ENCODE data around the gene ZNF280C. TPM values are rescaled to one million over a fixed set of nuclear protein-coding genes. Genes with fewer than 3 reads are reported as not detected.
A peak's percentile ranks its signal among the peaks of the same experiment; 100 is the strongest.

ZNF280C gene
- total and polyA plus RNA-seq, 8 donors, result 0.61 to 17.5 (median 2.3) TPM

DNA sequence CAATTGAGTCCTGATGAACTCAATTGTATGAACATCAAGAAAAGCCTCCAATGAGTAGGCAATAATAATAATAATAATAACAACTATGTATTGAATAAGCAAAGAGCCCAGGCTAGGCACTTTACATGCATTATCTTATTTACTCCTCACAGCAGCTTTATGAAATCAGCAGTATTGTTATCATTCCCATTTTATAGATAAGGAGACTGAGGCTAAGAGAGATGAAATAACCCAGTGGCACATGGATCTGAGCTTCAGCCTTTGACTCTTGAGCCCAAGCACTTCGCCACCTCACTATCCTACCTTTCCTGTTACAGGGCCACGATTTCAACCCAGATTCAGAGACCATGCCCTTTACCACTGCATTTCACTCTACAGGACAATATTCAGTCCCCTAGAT, 93.8 kb downstream of the ZNF280C start:
- intact Hi-C loops (cut with DNase I; ENCODE audit: low total_unique reads), result no loop called here
- Histone ChIP-seq H3K4me3 (no peak overlapping the region), H3K27me3 (peaks cover 0 to 11% (median 0%) of the 10 kb centered on the region in 3 donors), H3K4me1 (peaks cover 0 to 38% (median 13%) of the 10 kb centered on the region in 4 donors), H3K27ac (peak overlapping the region in 2 of 5 donors; percentile 57 to 74), H3K9me3 (peaks cover 0 to 5% (median 0%) of the 10 kb centered on the region in 4 donors), H3K36me3 (no peaks in the 10 kb centered on the region)
- no peak for DNase-seq
- WGBS, 5 donors, result 70 to 100% (median 94%) methylated on average over 2 of the region's 2 CpGs
- TF ChIP-seq, protein P1, sequence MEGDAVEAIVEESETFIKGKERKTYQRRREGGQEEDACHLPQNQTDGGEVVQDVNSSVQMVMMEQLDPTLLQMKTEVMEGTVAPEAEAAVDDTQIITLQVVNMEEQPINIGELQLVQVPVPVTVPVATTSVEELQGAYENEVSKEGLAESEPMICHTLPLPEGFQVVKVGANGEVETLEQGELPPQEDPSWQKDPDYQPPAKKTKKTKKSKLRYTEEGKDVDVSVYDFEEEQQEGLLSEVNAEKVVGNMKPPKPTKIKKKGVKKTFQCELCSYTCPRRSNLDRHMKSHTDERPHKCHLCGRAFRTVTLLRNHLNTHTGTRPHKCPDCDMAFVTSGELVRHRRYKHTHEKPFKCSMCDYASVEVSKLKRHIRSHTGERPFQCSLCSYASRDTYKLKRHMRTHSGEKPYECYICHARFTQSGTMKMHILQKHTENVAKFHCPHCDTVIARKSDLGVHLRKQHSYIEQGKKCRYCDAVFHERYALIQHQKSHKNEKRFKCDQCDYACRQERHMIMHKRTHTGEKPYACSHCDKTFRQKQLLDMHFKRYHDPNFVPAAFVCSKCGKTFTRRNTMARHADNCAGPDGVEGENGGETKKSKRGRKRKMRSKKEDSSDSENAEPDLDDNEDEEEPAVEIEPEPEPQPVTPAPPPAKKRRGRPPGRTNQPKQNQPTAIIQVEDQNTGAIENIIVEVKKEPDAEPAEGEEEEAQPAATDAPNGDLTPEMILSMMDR (IDR thresholded peaks at IDR 0.05), result no peak
- no peak for TF ChIP-seq POLR2A (IDR thresholded peaks at IDR 0.05)
- no peak for TF ChIP-seq POLR2AphosphoS5 (IDR thresholded peaks at IDR 0.05)
- no peak for TF ChIP-seq EP300 (IDR thresholded peaks at IDR 0.05)

DNA sequence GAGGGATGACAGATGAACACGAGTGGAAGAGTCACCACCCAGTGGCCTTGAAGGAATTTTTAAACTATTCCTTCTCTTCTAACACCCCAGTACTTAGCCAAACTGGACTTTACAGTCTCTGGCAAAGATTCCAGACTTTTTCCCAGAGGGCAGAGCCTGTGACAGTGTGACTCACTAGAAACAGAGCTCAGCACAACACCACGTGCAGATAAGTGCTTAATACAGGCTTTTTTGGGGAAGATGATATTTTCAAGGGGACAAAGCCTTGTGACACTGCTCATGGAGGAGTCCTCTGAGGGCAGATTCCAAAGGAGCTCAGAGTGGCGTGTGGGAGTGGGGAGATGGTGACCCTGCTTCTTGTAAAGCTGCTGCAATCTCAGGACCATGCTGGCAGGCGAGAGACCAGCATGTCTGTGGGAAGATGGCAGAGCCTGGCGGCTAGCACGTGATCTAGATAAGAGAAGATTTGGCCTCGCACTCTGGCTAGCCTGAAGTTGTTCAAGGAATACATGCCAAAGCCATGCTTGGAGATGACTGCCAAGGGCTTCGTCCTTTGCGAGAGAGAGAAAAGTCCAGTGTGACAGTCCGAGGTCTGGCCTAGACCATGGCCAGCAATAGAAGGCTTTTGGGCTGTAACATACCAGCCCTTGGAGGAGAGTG, 94.5 kb downstream of the ZNF280C start:
- peak in 1 of 2 donors; percentile 32 for DNase-seq
- Histone ChIP-seq H3K4me1 (peaks cover 0 to 38% (median 13%) of the 10 kb centered on the region in 4 donors), H3K4me3 (no peak overlapping the region), H3K36me3 (no peaks in the 10 kb centered on the region), H3K27ac (peak overlapping the region in 4 of 5 donors; percentile 37 to 74 (median 59)), H3K27me3 (peaks cover 0 to 11% (median 0%) of the 10 kb centered on the region in 3 donors), H3K9me3 (peaks cover 0 to 5% (median 0%) of the 10 kb centered on the region in 4 donors)
- 33 to 48% (median 41%) methylated on average over 10 of the region's 10 CpGs for WGBS, 5 donors
- intact Hi-C loops (cut with DNase I; ENCODE audit: low total_unique reads), result no loop called here
- TF ChIP-seq EP300 (IDR thresholded peaks at IDR 0.05) (no peak), POLR2AphosphoS5 (IDR thresholded peaks at IDR 0.05) (no peak), POLR2A (IDR thresholded peaks at IDR 0.05) (no peak)
- TF ChIP-seq, protein P1 (IDR thresholded peaks at IDR 0.05), result no peak

DNA sequence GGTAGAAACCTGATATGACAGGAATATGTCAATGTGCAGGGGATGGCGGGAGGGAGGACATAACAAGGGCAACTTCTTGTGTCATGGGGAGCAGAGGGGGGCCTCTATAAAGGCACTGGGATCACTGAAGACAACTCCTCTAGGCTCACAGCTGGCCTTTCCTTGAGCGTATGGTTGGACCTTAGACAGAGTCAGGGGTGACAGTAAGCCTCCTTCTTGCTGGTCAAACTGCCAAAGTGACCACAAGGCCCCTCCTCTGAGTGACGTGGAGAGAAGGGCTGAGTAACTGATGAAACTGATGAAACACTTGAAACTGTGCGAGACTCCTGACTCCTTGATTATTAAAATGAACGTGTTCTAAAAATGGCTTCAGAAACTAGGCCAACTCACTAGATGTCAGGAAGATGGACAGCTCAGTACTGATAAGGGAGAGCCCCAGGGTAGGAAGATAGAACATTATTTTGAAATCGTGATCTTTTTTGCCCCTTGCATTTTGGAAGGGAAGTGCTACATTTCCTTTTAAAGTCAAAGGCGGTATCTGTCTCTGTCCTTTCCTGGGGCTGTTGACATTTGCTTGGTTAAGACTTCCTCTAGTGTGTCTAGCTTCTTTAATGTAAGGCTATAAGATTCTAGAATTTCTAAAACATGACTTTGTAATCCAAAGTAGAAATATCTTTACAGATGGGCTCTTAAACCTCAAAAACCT, 95.4 kb downstream of the ZNF280C start:
- Histone ChIP-seq H3K9me3 (peaks cover 0 to 5% (median 0%) of the 10 kb centered on the region in 4 donors), H3K27ac (peak overlapping the region in 4 of 5 donors; percentile 37 to 74 (median 59)), H3K4me1 (peaks cover 0 to 38% (median 13%) of the 10 kb centered on the region in 4 donors), H3K36me3 (no peaks in the 10 kb centered on the region), H3K27me3 (peaks cover 0 to 11% (median 0%) of the 10 kb centered on the region in 3 donors), H3K4me3 (no peak overlapping the region)
- WGBS, 5 donors, result 36 to 67% (median 53%) methylated on average over 7 of the region's 7 CpGs
- intact Hi-C loops (cut with DNase I; ENCODE audit: low total_unique reads), result no loop called here
- TF ChIP-seq POLR2AphosphoS5 (IDR thresholded peaks at IDR 0.05) (no peak), POLR2A (IDR thresholded peaks at IDR 0.05) (no peak), EP300 (IDR thresholded peaks at IDR 0.05) (no peak)
- TF ChIP-seq, protein P1 (IDR thresholded peaks at IDR 0.05), result no peak
- DNase-seq, result peak in 1 of 2 donors; percentile 45

DNA sequence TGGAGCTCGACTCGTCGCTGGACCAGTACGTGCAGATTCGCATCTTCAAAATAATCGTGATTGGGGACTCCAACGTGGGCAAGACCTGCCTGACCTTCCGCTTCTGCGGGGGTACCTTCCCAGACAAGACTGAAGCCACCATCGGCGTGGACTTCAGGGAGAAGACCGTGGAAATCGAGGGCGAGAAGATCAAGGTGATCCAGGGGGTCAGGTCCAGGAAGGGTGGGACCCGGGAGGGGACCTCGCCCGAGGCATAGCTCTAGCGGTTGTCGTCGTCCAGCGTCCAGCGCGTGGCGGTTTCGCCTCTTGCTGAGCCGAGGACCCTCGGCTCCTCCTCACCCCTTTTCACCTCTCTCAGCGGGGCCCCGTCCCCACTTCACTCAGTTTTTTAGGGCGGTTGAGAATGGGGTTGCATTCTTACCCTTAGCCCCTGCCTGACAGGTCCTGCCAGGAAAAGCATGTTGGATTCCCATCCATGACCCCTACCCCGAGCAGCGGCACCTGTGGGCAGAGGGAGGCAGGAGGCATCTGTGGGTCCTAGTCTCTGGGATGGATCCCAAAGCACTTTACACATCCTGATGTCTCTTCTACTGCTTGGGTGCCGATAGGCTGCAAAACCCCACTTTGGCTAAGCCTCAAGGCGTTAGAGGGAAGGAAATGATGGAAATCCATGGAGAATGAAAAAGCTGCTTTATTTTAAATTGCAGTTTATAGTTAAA, 96.4 kb downstream of the ZNF280C start:
- H3K4me3 ChIP-seq, result peak overlapping the region; percentile 42 to 60 (median 50)
- intact Hi-C loops (cut with DNase I; ENCODE audit: low total_unique reads), result no loop called here
- DNase-seq, result no peak
- TF ChIP-seq POLR2A (IDR thresholded peaks at IDR 0.05), result no peak
- TF ChIP-seq, protein P1 (IDR thresholded peaks at IDR 0.05), result no peak
- no peak for TF ChIP-seq EP300 (IDR thresholded peaks at IDR 0.05)
- no peak for TF ChIP-seq POLR2AphosphoS5 (IDR thresholded peaks at IDR 0.05)
- peaks cover 0 to 5% (median 0%) of the 10 kb centered on the region in 4 donors for H3K9me3 ChIP-seq
- H3K27ac ChIP-seq, result peak overlapping the region in 3 of 5 donors; percentile 9 to 74 (median 57)
- H3K4me1 ChIP-seq, result peaks cover 0 to 38% (median 13%) of the 10 kb centered on the region in 4 donors
- WGBS, 5 donors, result 16 to 60% (median 27%) methylated on average over 22 to 34 of the region's 34 CpGs
- H3K36me3 ChIP-seq, result no peaks in the 10 kb centered on the region
- peaks cover 0 to 11% (median 0%) of the 10 kb centered on the region in 3 donors for H3K27me3 ChIP-seq
